ENCODE data around the gene PNCK.

The PNCK gene

GRCh38 chrX:153670748-153671588 is 2.6 kb downstream of the PNCK start:
- H3K4me3 ChIP-seq (ENCODE audit: low read length in 2 of 2), result no peak overlapping the region
- no peak overlapping the region for H3K27ac ChIP-seq (ENCODE audit: low read depth in 2 of 2, low read length in 2 of 2)
- no peaks in the 10 kb centered on the region for H3K36me3 ChIP-seq (ENCODE audit: control insufficient read depth in 2 of 2, insufficient read depth in 2 of 2, low read length in 2 of 2)
- no peaks in the 10 kb centered on the region for H3K4me1 ChIP-seq (ENCODE audit: control insufficient read depth in 2 of 2, insufficient read depth in 2 of 2, low read length in 2 of 2)
- H3K9me3 ChIP-seq (ENCODE audit: control insufficient read depth in 2 of 2, low read length in 2 of 2), result no peaks in the 10 kb centered on the region
- H3K9ac ChIP-seq (ENCODE audit: low read depth in 1 of 2, low read length in 2 of 2), result no peak overlapping the region
- H3K27me3 ChIP-seq (ENCODE audit: control insufficient read depth in 2 of 2, insufficient read depth in 2 of 2, low read length in 2 of 2), result peaks cover 0 to 1% of the 10 kb centered on the region in 2 donors

GRCh38 chrX:153669901-153670731 is 3.5 kb downstream of the PNCK start:
- Histone ChIP-seq H3K4me1 (ENCODE audit: control insufficient read depth in 2 of 2, insufficient read depth in 2 of 2, low read length in 2 of 2) (no peaks in the 10 kb centered on the region), H3K4me3 (ENCODE audit: low read length in 2 of 2) (no peak overlapping the region), H3K9me3 (ENCODE audit: control insufficient read depth in 2 of 2, low read length in 2 of 2) (no peaks in the 10 kb centered on the region), H3K9ac (ENCODE audit: low read depth in 1 of 2, low read length in 2 of 2) (no peak overlapping the region), H3K27ac (ENCODE audit: low read depth in 2 of 2, low read length in 2 of 2) (no peak overlapping the region), H3K36me3 (ENCODE audit: control insufficient read depth in 2 of 2, insufficient read depth in 2 of 2, low read length in 2 of 2) (no peaks in the 10 kb centered on the region), H3K27me3 (ENCODE audit: control insufficient read depth in 2 of 2, insufficient read depth in 2 of 2, low read length in 2 of 2) (peaks cover 0 to 1% of the 10 kb centered on the region in 2 donors)

- H3K9ac ChIP-seq (ENCODE audit: low read depth in 1 of 2, low read length in 2 of 2), result no peak overlapping the region
- H3K4me1 ChIP-seq (ENCODE audit: control insufficient read depth in 2 of 2, insufficient read depth in 2 of 2, low read length in 2 of 2), result no peaks in the 10 kb centered on the region
- no peak overlapping the region for H3K27ac ChIP-seq (ENCODE audit: low read depth in 2 of 2, low read length in 2 of 2)
- H3K9me3 ChIP-seq (ENCODE audit: control insufficient read depth in 2 of 2, low read length in 2 of 2), result no peaks in the 10 kb centered on the region
- no peaks in the 10 kb centered on the region for H3K36me3 ChIP-seq (ENCODE audit: control insufficient read depth in 2 of 2, insufficient read depth in 2 of 2, low read length in 2 of 2)
- peaks cover 1 to 4% of the 10 kb centered on the region in 2 donors for H3K27me3 ChIP-seq (ENCODE audit: control insufficient read depth in 2 of 2, insufficient read depth in 2 of 2, low read length in 2 of 2)
- no peak overlapping the region for H3K4me3 ChIP-seq (ENCODE audit: low read length in 2 of 2)
These were observed 4.3 kb downstream of the PNCK start for GRCh38 chrX:153669174-153669890.

- peaks cover 1 to 5% of the 10 kb centered on the region in 2 donors for H3K27me3 ChIP-seq (ENCODE audit: control insufficient read depth in 2 of 2, insufficient read depth in 2 of 2, low read length in 2 of 2)
- no peak overlapping the region for H3K4me3 ChIP-seq (ENCODE audit: low read length in 2 of 2)
- H3K36me3 ChIP-seq (ENCODE audit: control insufficient read depth in 2 of 2, insufficient read depth in 2 of 2, low read length in 2 of 2), result no peaks in the 10 kb centered on the region
- no peaks in the 10 kb centered on the region for H3K9me3 ChIP-seq (ENCODE audit: control insufficient read depth in 2 of 2, low read length in 2 of 2)
- no peak overlapping the region for H3K27ac ChIP-seq (ENCODE audit: low read depth in 2 of 2, low read length in 2 of 2)
- H3K4me1 ChIP-seq (ENCODE audit: control insufficient read depth in 2 of 2, insufficient read depth in 2 of 2, low read length in 2 of 2), result no peaks in the 10 kb centered on the region
- H3K9ac ChIP-seq (ENCODE audit: low read depth in 1 of 2, low read length in 2 of 2), result no peak overlapping the region
These were observed 5.0 kb downstream of the PNCK start for GRCh38 chrX:153668423-153669173.

- Histone ChIP-seq H3K4me1 (ENCODE audit: control insufficient read depth in 2 of 2, insufficient read depth in 2 of 2, low read length in 2 of 2) (no peaks in the 10 kb centered on the region), H3K4me3 (ENCODE audit: low read length in 2 of 2) (no peak overlapping the region), H3K36me3 (ENCODE audit: control insufficient read depth in 2 of 2, insufficient read depth in 2 of 2, low read length in 2 of 2) (no peaks in the 10 kb centered on the region), H3K9me3 (ENCODE audit: control insufficient read depth in 2 of 2, low read length in 2 of 2) (no peaks in the 10 kb centered on the region), H3K27ac (ENCODE audit: low read depth in 2 of 2, low read length in 2 of 2) (no peak overlapping the region), H3K27me3 (ENCODE audit: control insufficient read depth in 2 of 2, insufficient read depth in 2 of 2, low read length in 2 of 2) (peaks cover 1 to 5% of the 10 kb centered on the region in 2 donors), H3K9ac (ENCODE audit: low read depth in 1 of 2, low read length in 2 of 2) (no peak overlapping the region)
These were observed 5.6 kb downstream of the PNCK start for GRCh38 chrX:153667956-153668396.

GRCh38 chrX:153667281-153667955 is 6.2 kb downstream of the PNCK start:
- H3K9ac ChIP-seq (ENCODE audit: low read depth in 1 of 2, low read length in 2 of 2), result no peak overlapping the region
- H3K27me3 ChIP-seq (ENCODE audit: control insufficient read depth in 2 of 2, insufficient read depth in 2 of 2, low read length in 2 of 2), result peaks cover 1 to 5% of the 10 kb centered on the region in 2 donors
- H3K36me3 ChIP-seq (ENCODE audit: control insufficient read depth in 2 of 2, insufficient read depth in 2 of 2, low read length in 2 of 2), result no peaks in the 10 kb centered on the region
- H3K4me1 ChIP-seq (ENCODE audit: control insufficient read depth in 2 of 2, insufficient read depth in 2 of 2, low read length in 2 of 2), result no peaks in the 10 kb centered on the region
- H3K27ac ChIP-seq (ENCODE audit: low read depth in 2 of 2, low read length in 2 of 2), result no peak overlapping the region
- H3K4me3 ChIP-seq (ENCODE audit: low read length in 2 of 2), result no peak overlapping the region
- H3K9me3 ChIP-seq (ENCODE audit: control insufficient read depth in 2 of 2, low read length in 2 of 2), result no peaks in the 10 kb centered on the region

GRCh38 chrX:153665726-153666306 is 7.8 kb downstream of the PNCK start:
- H3K4me1 ChIP-seq (ENCODE audit: control insufficient read depth in 2 of 2, insufficient read depth in 2 of 2, low read length in 2 of 2), result no peaks in the 10 kb centered on the region
- H3K36me3 ChIP-seq (ENCODE audit: control insufficient read depth in 2 of 2, insufficient read depth in 2 of 2, low read length in 2 of 2), result no peaks in the 10 kb centered on the region
- H3K9ac ChIP-seq (ENCODE audit: low read depth in 1 of 2, low read length in 2 of 2), result no peak overlapping the region
- no peak overlapping the region for H3K4me3 ChIP-seq (ENCODE audit: low read length in 2 of 2)
- peaks cover 0 to 5% of the 10 kb centered on the region in 2 donors for H3K27me3 ChIP-seq (ENCODE audit: control insufficient read depth in 2 of 2, insufficient read depth in 2 of 2, low read length in 2 of 2)
- no peaks in the 10 kb centered on the region for H3K9me3 ChIP-seq (ENCODE audit: control insufficient read depth in 2 of 2, low read length in 2 of 2)
- no peak overlapping the region for H3K27ac ChIP-seq (ENCODE audit: low read depth in 2 of 2, low read length in 2 of 2)

- no peak overlapping the region for H3K9ac ChIP-seq (ENCODE audit: low read depth in 1 of 2, low read length in 2 of 2)
- peaks cover 0 to 5% of the 10 kb centered on the region in 2 donors for H3K27me3 ChIP-seq (ENCODE audit: control insufficient read depth in 2 of 2, insufficient read depth in 2 of 2, low read length in 2 of 2)
- H3K4me3 ChIP-seq (ENCODE audit: low read length in 2 of 2), result no peak overlapping the region
- H3K36me3 ChIP-seq (ENCODE audit: control insufficient read depth in 2 of 2, insufficient read depth in 2 of 2, low read length in 2 of 2), result no peaks in the 10 kb centered on the region
- H3K4me1 ChIP-seq (ENCODE audit: control insufficient read depth in 2 of 2, insufficient read depth in 2 of 2, low read length in 2 of 2), result no peaks in the 10 kb centered on the region
- no peak overlapping the region for H3K27ac ChIP-seq (ENCODE audit: low read depth in 2 of 2, low read length in 2 of 2)
- no peaks in the 10 kb centered on the region for H3K9me3 ChIP-seq (ENCODE audit: control insufficient read depth in 2 of 2, low read length in 2 of 2)
These were observed 11.3 kb downstream of the PNCK start for GRCh38 chrX:153662266-153662665.

GRCh38 chrX:153659268-153659667 is 14.3 kb downstream of the PNCK start:
- H3K9me3 ChIP-seq (ENCODE audit: control insufficient read depth in 2 of 2, low read length in 2 of 2), result no peaks in the 10 kb centered on the region
- H3K27ac ChIP-seq (ENCODE audit: low read depth in 2 of 2, low read length in 2 of 2), result no peak overlapping the region
- H3K36me3 ChIP-seq (ENCODE audit: control insufficient read depth in 2 of 2, insufficient read depth in 2 of 2, low read length in 2 of 2), result no peaks in the 10 kb centered on the region
- no peaks in the 10 kb centered on the region for H3K4me1 ChIP-seq (ENCODE audit: control insufficient read depth in 2 of 2, insufficient read depth in 2 of 2, low read length in 2 of 2)
- H3K27me3 ChIP-seq (ENCODE audit: control insufficient read depth in 2 of 2, insufficient read depth in 2 of 2, low read length in 2 of 2), result peaks cover 0 to under 1% of the 10 kb centered on the region in 2 donors
- no peak overlapping the region for H3K9ac ChIP-seq (ENCODE audit: low read depth in 1 of 2, low read length in 2 of 2)
- no peak overlapping the region for H3K4me3 ChIP-seq (ENCODE audit: low read length in 2 of 2)

All from mucosa of rectum (tissue), 2 donors.